Hematopoietic multipotent progenitor cell treated with erythropoietin and hydrocortisone succinate and interleukin-3 and kit ligand, for 17 days (in vitro differentiated cells): ENCODE measurements around the gene DENND2A.
"Not testable (repeated sequence)": the region's sequence is repeated elsewhere in the genome, so short reads cannot be mapped to it uniquely, and the experiment has no call there.

Experiments used
- DNase-seq: peaks from one replicate; pipeline ENCODE4 v3.0.0-alpha.2; 2015; ENCODE audit warnings: low spot score

The DENND2A gene

GRCh38 chr7:140640727-140641523, at the start of gene DENND2A:
Gene DENND2A (minus strand): TSS chr7:140640813. CDS start chr7:140602397, 38,416 bp downstream.
- no peak for DNase-seq

GRCh38 chr7:140689199-140690152, 48.9 kb upstream of the DENND2A start:
- no peak for DNase-seq

GRCh38 chr7:140688341-140688740, 47.7 kb upstream of the DENND2A start:
- DNase-seq = no peak

GRCh38 chr7:140686921-140687320, 46.3 kb upstream of the DENND2A start:
- no peak for DNase-seq

GRCh38 chr7:140685407-140686087, 44.9 kb upstream of the DENND2A start:
- no peak for DNase-seq

- DNase-seq = no peak
These were observed 43.7 kb upstream of the DENND2A start for GRCh38 chr7:140684066-140684950.

- DNase-seq = no peak
These were observed 43.0 kb upstream of the DENND2A start for GRCh38 chr7:140683657-140684056.

GRCh38 chr7:140681766-140682165, 41.2 kb upstream of the DENND2A start:
- no peak for DNase-seq

GRCh38 chr7:140680886-140681285, 40.3 kb upstream of the DENND2A start:
- no peak for DNase-seq

- no peak for DNase-seq
These were observed 38.6 kb upstream of the DENND2A start for GRCh38 chr7:140679186-140679585.

GRCh38 chr7:140678816-140679130, 38.2 kb upstream of the DENND2A start:
- no peak for DNase-seq

- no peak for DNase-seq
These were observed 37.6 kb upstream of the DENND2A start for GRCh38 chr7:140678081-140678815.

- no peak for DNase-seq
These were observed 36.9 kb upstream of the DENND2A start for GRCh38 chr7:140677496-140677895.

GRCh38 chr7:140676956-140677355, 36.3 kb upstream of the DENND2A start:
- not testable (repeated sequence) for DNase-seq

- no peak for DNase-seq
These were observed 35.7 kb upstream of the DENND2A start for GRCh38 chr7:140676306-140676705.

GRCh38 chr7:140675726-140676125, 35.1 kb upstream of the DENND2A start:
- no peak for DNase-seq

- peak; percentile 27 for DNase-seq
These were observed 34.5 kb upstream of the DENND2A start for GRCh38 chr7:140674899-140675701.

GRCh38 chr7:140674356-140674800, 33.8 kb upstream of the DENND2A start:
- no peak for DNase-seq

GRCh38 chr7:140673774-140674155, 33.2 kb upstream of the DENND2A start:
- no peak for DNase-seq
